ENCODE data around the gene CENPU. TPM values are rescaled to one million over a fixed set of nuclear protein-coding genes. Genes with fewer than 3 reads are reported as not detected.

Gene CENPU
- total and polyA plus RNA-seq, 2 experiments from 2014 or later = 88.3 to 186 TPM

DNA sequence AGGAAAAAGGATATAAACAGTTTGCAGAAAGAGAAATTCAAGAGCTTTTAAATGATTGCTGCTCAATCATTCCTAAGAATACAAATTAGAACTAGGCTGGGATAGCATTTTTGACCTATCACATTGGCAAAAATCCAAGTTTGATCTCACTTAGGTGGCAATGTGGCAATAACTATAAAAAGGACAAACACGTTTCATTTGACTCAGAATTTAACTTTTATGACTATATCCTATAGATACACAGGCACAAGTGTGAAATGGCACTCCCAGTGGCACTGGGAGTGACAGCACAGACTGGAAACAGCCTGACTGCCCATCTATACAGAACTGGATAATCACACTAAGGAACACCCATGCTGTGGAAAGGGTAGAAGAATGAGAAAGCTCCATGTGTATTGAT lies 11.1 kb downstream of the CENPU start:
- Mint-ChIP-seq H3K4me3 (no peak overlapping the region), H3K4me1 (peaks cover 3% of the 10 kb centered on the region; the same call in 1 of the 3 replicates), H3K27ac (no peak overlapping the region), H3K36me3 (ENCODE audit: low read depth) (peaks cover 86% of the 10 kb centered on the region), H3K9me3 (no peaks in the 10 kb centered on the region), H3K27me3 (ENCODE audit: insufficient read depth, low read depth, poor library complexity) (peaks cover 5% of the 10 kb centered on the region)
- H3F3A ChIP-seq (replicated peaks; ENCODE audit: low read depth) = peaks cover 2% of the 10 kb centered on the region; the same call in 1 of the 2 replicates
- TF ChIP-seq STAT1 (IDR thresholded peaks at IDR 0.05; ENCODE audit: unreplicated experiment) (no peak), CREB1 (CRISPR knock-in tag; IDR thresholded peaks at IDR 0.05; ENCODE audit: low read depth) (no peak), ZNF462 (CRISPR knock-in tag; IDR thresholded peaks at IDR 0.05) (no peak), NANOG (IDR thresholded peaks at IDR 0.05; ENCODE audit: borderline replicate concordance) (no peak), EZH2phosphoT487 (IDR thresholded peaks at IDR 0.05; ENCODE audit: unreplicated experiment) (no peak), REST (IDR thresholded peaks at IDR 0.05; ENCODE audit: unreplicated experiment) (no peak), ZNF331 (CRISPR knock-in tag; IDR thresholded peaks at IDR 0.05; ENCODE audit: low read depth) (no peak), ETS1 (IDR thresholded peaks at IDR 0.05) (no peak), POLR2AphosphoS5 (IDR thresholded peaks at IDR 0.05; ENCODE audit: low read depth) (no peak), EZH2 (IDR thresholded peaks at IDR 0.05; ENCODE audit: low read depth, unreplicated experiment) (no peak)
- no peak overlapping the region for H2AFZ ChIP-seq
- peaks cover 87% of the 10 kb centered on the region for H3K79me2 ChIP-seq (replicated peaks; ENCODE audit: insufficient read depth)
- no peaks in the 10 kb centered on the region for H3K9me2 ChIP-seq (ENCODE audit: insufficient read depth)
- peaks cover 49% of the 10 kb centered on the region for H4K20me1 ChIP-seq (replicated peaks; ENCODE audit: insufficient read depth)
- H3K4me1 ChIP-seq (ENCODE audit: insufficient read depth) = no peaks in the 10 kb centered on the region
- ATAC-seq = no peak
- DNase-seq (ENCODE audit: low spot score) = no peak
- no peak overlapping the region for H3K4me3 ChIP-seq
- no peak overlapping the region for H3K4me2 ChIP-seq
- no peak overlapping the region for H3K27ac ChIP-seq (ENCODE audit: low read depth)
- H3K36me3 ChIP-seq (ENCODE audit: insufficient read depth) = peaks cover 63% of the 10 kb centered on the region
- H3K27me3 ChIP-seq (ENCODE audit: insufficient read depth) = no peaks in the 10 kb centered on the region

Data from GM23338 (cell line).